ENCODE measurements around the gene VASH2.

VASH2 gene

DNA sequence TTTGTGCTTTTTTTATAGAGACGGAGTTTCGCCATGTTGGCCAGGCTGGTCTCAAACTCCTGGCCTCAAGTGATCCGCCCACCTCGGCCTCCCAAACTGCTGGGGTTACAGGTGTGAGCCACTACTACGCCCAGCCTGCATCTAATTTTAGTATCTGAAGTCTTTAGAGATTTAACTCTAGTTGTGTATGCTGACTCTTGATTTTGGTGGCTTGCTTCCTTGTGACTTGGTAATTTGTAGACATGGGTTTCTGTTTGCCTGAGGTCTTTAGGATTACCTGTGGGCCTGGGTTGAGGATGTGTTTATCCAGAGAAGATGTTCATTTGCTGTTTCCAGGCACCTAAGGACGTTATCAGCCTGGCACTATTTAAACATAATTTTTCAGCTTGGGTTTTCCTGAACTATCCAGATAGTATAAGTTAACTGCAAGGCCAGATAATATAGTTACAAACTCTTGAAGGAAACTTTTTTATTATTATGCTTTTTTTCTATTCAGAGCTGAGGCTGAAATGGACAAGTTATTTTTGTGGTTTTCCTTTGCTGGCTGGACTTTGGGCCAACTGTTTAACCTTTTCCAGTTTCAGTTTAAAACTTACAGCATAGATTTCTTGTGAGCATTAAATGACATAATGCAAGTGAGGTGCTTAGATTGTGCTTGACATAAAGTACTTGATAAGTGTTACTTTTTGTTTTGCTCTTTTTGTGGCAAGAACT lies 7.5 kb upstream of the VASH2 start:
- TF ChIP-seq, protein P1, sequence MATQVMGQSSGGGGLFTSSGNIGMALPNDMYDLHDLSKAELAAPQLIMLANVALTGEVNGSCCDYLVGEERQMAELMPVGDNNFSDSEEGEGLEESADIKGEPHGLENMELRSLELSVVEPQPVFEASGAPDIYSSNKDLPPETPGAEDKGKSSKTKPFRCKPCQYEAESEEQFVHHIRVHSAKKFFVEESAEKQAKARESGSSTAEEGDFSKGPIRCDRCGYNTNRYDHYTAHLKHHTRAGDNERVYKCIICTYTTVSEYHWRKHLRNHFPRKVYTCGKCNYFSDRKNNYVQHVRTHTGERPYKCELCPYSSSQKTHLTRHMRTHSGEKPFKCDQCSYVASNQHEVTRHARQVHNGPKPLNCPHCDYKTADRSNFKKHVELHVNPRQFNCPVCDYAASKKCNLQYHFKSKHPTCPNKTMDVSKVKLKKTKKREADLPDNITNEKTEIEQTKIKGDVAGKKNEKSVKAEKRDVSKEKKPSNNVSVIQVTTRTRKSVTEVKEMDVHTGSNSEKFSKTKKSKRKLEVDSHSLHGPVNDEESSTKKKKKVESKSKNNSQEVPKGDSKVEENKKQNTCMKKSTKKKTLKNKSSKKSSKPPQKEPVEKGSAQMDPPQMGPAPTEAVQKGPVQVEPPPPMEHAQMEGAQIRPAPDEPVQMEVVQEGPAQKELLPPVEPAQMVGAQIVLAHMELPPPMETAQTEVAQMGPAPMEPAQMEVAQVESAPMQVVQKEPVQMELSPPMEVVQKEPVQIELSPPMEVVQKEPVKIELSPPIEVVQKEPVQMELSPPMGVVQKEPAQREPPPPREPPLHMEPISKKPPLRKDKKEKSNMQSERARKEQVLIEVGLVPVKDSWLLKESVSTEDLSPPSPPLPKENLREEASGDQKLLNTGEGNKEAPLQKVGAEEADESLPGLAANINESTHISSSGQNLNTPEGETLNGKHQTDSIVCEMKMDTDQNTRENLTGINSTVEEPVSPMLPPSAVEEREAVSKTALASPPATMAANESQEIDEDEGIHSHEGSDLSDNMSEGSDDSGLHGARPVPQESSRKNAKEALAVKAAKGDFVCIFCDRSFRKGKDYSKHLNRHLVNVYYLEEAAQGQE (IDR thresholded peaks at IDR 0.05; ENCODE audit: low read depth) = no peak
- TF ChIP-seq YY1 (IDR thresholded peaks at IDR 0.05; ENCODE audit: low read depth) (no peak), CREB1 (IDR thresholded peaks at IDR 0.05; ENCODE audit: low read depth) (no peak), RAD21 (IDR thresholded peaks at IDR 0.05; ENCODE audit: low read depth) (no peak), EGR1 (IDR thresholded peaks at IDR 0.05) (no peak), EP300 (IDR thresholded peaks at IDR 0.05; ENCODE audit: borderline replicate concordance) (no peak), TAF1 (IDR thresholded peaks at IDR 0.05; ENCODE audit: low read depth) (no peak), NFIC (IDR thresholded peaks at IDR 0.05) (no peak), FOXM1 (IDR thresholded peaks at IDR 0.05; ENCODE audit: borderline replicate concordance, low read depth) (no peak), CEBPB (IDR thresholded peaks at IDR 0.05) (no peak), TEAD4 (IDR thresholded peaks at IDR 0.05) (no peak), ZBTB7A (IDR thresholded peaks at IDR 0.05; ENCODE audit: low read depth) (no peak), TCF12 (IDR thresholded peaks at IDR 0.05; ENCODE audit: low read depth) (no peak)
- TF ChIP-seq, protein P2, sequence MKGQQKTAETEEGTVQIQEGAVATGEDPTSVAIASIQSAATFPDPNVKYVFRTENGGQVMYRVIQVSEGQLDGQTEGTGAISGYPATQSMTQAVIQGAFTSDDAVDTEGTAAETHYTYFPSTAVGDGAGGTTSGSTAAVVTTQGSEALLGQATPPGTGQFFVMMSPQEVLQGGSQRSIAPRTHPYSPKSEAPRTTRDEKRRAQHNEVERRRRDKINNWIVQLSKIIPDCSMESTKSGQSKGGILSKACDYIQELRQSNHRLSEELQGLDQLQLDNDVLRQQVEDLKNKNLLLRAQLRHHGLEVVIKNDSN (IDR thresholded peaks at IDR 0.05) = no peak
- TF ChIP-seq, protein P3, sequence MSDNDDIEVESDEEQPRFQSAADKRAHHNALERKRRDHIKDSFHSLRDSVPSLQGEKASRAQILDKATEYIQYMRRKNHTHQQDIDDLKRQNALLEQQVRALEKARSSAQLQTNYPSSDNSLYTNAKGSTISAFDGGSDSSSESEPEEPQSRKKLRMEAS (IDR thresholded peaks at IDR 0.05) = no peak

DNA sequence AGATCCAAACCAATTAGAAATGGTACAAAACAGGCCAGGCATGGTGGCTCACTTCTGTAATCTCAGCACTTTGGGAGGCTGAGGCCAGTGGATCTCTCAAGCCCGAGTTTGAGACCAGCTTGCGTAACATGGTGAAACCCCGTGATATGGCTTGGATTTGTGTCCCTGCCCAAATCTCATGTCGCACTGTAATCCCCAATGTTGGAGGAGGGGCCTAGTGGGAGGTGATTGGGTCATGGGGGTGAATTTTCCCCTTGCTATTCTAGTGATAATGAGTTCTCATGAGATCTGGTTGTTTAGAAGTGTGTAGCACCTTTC lies 7.0 kb upstream of the VASH2 start:
- TF ChIP-seq, protein P2 (IDR thresholded peaks at IDR 0.05) = no peak
- TF ChIP-seq, protein P1 (IDR thresholded peaks at IDR 0.05; ENCODE audit: low read depth) = no peak

DNA sequence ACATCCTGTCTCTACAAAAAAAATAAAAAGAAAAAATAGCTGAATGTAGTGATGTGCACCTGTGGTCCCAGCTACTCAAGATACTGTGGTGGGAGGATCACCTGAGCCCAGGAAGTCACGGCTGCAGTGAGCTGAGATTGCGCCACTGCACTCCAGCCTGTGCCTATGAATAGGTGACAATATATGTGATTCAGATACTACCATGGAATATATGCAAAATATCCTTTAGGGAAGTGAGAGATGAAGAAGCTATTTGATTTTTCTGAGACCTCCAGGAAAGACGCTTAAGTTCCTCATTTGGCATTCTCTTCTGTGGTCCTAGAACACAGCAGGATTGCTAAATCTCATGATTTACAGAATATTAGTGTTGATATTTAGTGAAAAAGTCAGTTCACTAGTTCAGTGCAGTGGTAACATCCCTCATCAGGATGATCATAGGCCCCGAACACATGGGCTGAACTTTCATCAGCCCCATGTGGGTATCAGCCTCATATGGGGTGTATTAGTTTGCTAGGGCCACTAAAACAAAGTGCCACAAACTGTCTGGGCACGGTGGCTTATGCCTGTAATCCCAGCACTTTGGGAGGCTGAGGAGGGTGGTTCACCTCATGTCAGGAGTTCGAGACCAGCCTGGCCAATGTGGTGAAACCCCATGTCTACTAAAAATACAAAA lies 6.0 kb upstream of the VASH2 start:
- no peak for TF ChIP-seq EGR1 (IDR thresholded peaks at IDR 0.05)
- no peak for TF ChIP-seq CREB1 (IDR thresholded peaks at IDR 0.05; ENCODE audit: low read depth)
- no peak for TF ChIP-seq ZBTB7A (IDR thresholded peaks at IDR 0.05; ENCODE audit: low read depth)
- TF ChIP-seq, protein P3 (IDR thresholded peaks at IDR 0.05) = no peak
- TF ChIP-seq, protein P1 (IDR thresholded peaks at IDR 0.05; ENCODE audit: low read depth) = no peak
- TF ChIP-seq RAD21 (IDR thresholded peaks at IDR 0.05; ENCODE audit: low read depth) = no peak
- no peak for TF ChIP-seq NFIC (IDR thresholded peaks at IDR 0.05)
- TF ChIP-seq, protein P2 (IDR thresholded peaks at IDR 0.05) = no peak
- TF ChIP-seq TEAD4 (IDR thresholded peaks at IDR 0.05) = no peak
- no peak for TF ChIP-seq EP300 (IDR thresholded peaks at IDR 0.05; ENCODE audit: borderline replicate concordance)
- TF ChIP-seq YY1 (IDR thresholded peaks at IDR 0.05; ENCODE audit: low read depth) = no peak
- TF ChIP-seq TCF12 (IDR thresholded peaks at IDR 0.05; ENCODE audit: low read depth) = no peak
- no peak for TF ChIP-seq FOXM1 (IDR thresholded peaks at IDR 0.05; ENCODE audit: borderline replicate concordance, low read depth)
- no peak for TF ChIP-seq TAF1 (IDR thresholded peaks at IDR 0.05; ENCODE audit: low read depth)
- no peak for TF ChIP-seq CEBPB (IDR thresholded peaks at IDR 0.05)

DNA sequence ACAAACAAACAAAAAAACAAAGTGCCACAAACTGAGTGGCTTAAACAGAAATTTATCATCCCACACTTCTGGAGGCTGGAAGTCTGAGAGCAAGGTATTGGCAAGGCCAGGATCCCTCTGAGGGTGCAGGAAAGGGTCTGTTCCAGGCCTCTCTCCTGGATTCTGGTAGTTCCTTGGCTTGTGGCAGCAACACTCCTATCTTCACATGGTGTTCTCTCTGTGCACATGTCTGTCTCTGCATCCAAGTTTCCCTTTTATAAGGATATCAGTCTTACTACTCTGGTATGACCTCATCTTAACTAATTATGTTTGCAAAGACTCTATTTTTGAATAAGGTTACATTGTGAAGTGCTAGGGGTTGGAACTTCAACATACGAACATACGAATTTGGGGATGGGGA lies 5.3 kb upstream of the VASH2 start:
- TF ChIP-seq, protein P1 (IDR thresholded peaks at IDR 0.05; ENCODE audit: low read depth) = no peak

All from Ishikawa (cell line).